WTC11 (cell line): Measurements from ENCODE around the gene ERC2.

Experiments
- CTCF ChIP-seq: fragments of 200-600 bp; IDR thresholded peaks from 2 replicates; pipeline ENCODE4 v1.8.0; 2022; ENCODE audit warnings: antibody characterized with exemption
- EMX1 ChIP-seq: fragments of 250-450 bp; sonication (Bioruptor Pico); IDR thresholded peaks from 2 replicates; pipeline ENCODE4 v1.8.0; 2021; ENCODE audit warnings: mild to moderate bottlenecking
- ETV6 ChIP-seq: sonication (generic); formaldehyde crosslinking; IDR thresholded peaks from 2 replicates; pipeline ENCODE4 v1.8.1; 2022; ENCODE audit warnings: mild to moderate bottlenecking, missing genetic modification reagents
- GRHL2 ChIP-seq: fragments of 250-450 bp; sonication (Bioruptor Pico); IDR thresholded peaks from 2 replicates; pipeline ENCODE4 v1.8.0; 2022; ENCODE audit warnings: mild to moderate bottlenecking, moderate library complexity; ENCODE audit not compliant: insufficient replicate concordance, severe bottlenecking
- MAX ChIP-seq: sonication (generic); formaldehyde crosslinking; IDR thresholded peaks from 2 replicates; pipeline ENCODE4 v1.8.0; 2022; ENCODE audit warnings: mild to moderate bottlenecking, missing genetic modification reagents
- SP1 ChIP-seq: sonication (generic); formaldehyde crosslinking; conservative IDR thresholded peaks from 2 replicates; pipeline ENCODE4 v1.8.1; 2022; ENCODE audit warnings: missing genetic modification reagents
- USF2 ChIP-seq: sonication (generic); formaldehyde crosslinking; IDR thresholded peaks from 2 replicates; pipeline ENCODE4 v1.8.1; 2023; ENCODE audit warnings: mild to moderate bottlenecking, missing genetic modification reagents, moderate library complexity
- ZNF317 ChIP-seq: sonication (generic); formaldehyde crosslinking; IDR thresholded peaks from 2 replicates; pipeline ENCODE4 v1.8.1; 2023; ENCODE audit warnings: low read depth, mild to moderate bottlenecking, moderate library complexity, missing genetic modification reagents, borderline replicate concordance
- TF ChIP-seq, protein P1 (sequence below): sonication (generic); formaldehyde crosslinking; IDR thresholded peaks from 2 replicates; pipeline ENCODE4 v1.8.0; 2022; ENCODE audit warnings: mild to moderate bottlenecking, missing genetic modification reagents
- TF ChIP-seq, protein P2 (sequence below): sonication (generic); formaldehyde crosslinking; IDR thresholded peaks from 2 replicates; pipeline ENCODE4 v1.8.1; 2023; ENCODE audit warnings: mild to moderate bottlenecking, missing genetic modification reagents, moderate library complexity

DNA sequence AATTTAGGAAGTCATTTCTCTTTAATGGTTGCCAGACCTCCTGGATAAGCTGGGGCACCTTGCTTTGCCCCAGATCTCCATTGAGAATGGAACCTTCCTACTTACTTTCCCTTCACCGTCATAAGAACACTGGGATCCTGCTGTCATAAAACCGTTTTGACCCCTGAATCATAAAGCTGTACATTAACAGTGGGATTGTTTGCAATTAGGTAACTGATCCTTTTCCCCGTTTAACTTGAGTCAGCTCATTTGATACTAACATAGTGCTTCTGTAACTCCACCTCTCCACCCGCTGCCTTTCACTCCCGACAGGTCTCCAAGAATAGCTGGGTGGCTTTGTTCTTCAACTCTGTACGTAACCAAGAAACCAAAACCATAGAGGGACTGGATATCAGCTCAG lies 673.0 kb downstream of the ERC2 start:
- TF ChIP-seq SP1 (CRISPR knock-in tag) (no peak), CTCF (no peak), GRHL2 (no peak), ETV6 (CRISPR knock-in tag) (no peak), USF2 (CRISPR knock-in tag) (no peak), EMX1 (CRISPR knock-in tag) (no peak), ZNF317 (no peak), MAX (CRISPR knock-in tag) (no peak)
- TF ChIP-seq, protein P1, sequence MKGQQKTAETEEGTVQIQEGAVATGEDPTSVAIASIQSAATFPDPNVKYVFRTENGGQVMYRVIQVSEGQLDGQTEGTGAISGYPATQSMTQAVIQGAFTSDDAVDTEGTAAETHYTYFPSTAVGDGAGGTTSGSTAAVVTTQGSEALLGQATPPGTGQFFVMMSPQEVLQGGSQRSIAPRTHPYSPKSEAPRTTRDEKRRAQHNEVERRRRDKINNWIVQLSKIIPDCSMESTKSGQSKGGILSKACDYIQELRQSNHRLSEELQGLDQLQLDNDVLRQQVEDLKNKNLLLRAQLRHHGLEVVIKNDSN (CRISPR knock-in tag): no peak
- TF ChIP-seq, protein P2, sequence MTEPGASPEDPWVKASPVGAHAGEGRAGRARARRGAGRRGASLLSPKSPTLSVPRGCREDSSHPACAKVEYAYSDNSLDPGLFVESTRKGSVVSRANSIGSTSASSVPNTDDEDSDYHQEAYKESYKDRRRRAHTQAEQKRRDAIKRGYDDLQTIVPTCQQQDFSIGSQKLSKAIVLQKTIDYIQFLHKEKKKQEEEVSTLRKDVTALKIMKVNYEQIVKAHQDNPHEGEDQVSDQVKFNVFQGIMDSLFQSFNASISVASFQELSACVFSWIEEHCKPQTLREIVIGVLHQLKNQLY (CRISPR knock-in tag): no peak
